ENCODE data around the gene SHB. TPM values are rescaled to one million over a fixed set of nuclear protein-coding genes. Genes with fewer than 3 reads are reported as not detected.
A peak's percentile ranks its signal among the peaks of the same experiment; 100 is the strongest.
"Not testable (repeated sequence)": the region's sequence is repeated elsewhere in the genome, so short reads cannot be mapped to it uniquely, and the experiment has no call there.

Gene SHB
- total RNA-seq, 1 experiment from 2014 or later = 10.1 TPM

DNA sequence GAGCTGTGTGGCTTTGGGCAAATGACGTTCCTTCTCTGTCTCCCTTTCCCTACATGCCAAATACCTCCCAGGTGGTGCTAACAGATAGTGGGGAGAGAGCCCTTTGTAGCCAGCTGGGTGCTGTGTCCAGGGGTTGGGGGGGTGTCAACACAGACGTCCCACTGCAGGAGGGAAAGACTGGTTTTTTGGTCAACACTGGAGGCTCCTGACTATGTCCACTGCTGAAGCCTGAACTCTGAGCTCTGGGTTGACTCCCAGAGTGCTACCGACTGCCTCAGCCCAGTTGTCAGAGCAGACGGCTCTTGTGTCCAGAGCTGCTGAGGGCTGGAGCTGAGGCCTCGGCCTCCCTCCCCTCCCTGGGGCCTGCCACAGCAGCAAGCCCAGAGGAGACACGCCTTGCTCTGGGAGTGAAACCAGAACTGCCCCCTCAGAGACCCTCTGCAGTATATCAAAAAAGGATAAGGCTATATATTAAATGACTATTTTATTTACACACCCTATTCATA lies 150.3 kb downstream of the SHB start:
- no peak for DNase-seq (ENCODE audit: low spot score)

DNA sequence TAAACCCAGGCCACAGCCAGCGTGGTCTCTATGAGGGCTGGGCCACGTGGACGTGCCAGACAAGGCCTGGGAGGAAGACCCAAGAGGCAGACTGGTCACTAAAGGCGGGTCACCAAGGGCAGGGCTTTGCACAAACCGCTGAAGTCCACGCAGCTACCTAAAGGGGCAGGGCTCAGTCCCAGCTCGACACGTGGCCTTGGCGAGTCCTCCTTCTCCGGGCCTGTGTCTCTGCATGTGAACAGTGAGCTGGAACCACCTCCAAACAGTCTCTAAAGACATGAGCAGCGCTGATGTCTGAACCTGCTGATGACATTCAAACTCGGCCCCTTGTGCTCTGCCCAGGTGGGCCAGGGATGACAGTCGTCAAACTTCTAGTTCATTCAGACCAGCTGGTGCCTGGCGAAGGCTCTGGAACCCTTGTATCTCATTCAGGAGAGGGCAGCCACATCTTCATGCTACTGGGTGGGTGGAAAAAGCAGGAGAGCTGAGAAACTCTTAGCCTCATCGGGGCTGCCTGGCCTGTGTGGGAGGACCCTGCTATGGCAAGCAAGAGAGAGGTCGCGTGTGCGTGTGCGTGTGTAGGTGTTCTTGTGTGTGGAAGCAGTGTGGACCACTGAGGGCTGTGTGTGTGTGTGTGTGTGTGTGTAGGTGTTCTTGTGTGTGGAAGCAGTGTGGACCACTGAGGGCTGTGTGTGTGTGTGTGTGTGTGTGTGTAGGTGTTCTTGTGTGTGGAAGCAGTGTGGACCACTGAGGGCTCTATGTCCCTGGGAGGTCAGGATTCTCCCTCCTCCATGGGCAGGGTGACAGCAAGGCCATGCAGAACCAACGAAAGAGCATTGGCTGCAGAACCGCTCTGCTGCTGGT lies 151.0 kb downstream of the SHB start:
- DNase-seq (ENCODE audit: low spot score) = no peak

DNA sequence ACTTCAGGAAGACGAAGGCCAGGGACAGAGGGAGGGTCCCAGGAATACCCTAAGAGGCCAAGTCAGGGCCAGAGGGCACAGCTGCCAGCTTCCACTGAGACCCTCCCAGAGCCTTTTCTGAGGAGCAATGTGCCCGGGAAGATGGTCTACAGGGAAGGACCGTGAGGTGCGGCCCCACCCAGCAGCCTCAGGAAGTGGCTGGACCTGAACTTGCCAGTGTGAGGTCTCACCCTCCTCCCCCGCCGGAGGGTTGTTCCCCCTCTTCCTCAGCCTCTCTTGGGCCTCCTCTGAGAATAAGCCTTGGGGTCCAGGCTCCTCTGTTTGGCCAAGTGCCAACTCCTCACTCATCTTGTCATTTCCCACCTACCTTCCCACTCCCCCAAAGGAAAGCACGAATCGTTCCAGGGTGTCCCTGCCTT lies 151.7 kb downstream of the SHB start:
- DNase-seq (ENCODE audit: low spot score) = no peak

DNA sequence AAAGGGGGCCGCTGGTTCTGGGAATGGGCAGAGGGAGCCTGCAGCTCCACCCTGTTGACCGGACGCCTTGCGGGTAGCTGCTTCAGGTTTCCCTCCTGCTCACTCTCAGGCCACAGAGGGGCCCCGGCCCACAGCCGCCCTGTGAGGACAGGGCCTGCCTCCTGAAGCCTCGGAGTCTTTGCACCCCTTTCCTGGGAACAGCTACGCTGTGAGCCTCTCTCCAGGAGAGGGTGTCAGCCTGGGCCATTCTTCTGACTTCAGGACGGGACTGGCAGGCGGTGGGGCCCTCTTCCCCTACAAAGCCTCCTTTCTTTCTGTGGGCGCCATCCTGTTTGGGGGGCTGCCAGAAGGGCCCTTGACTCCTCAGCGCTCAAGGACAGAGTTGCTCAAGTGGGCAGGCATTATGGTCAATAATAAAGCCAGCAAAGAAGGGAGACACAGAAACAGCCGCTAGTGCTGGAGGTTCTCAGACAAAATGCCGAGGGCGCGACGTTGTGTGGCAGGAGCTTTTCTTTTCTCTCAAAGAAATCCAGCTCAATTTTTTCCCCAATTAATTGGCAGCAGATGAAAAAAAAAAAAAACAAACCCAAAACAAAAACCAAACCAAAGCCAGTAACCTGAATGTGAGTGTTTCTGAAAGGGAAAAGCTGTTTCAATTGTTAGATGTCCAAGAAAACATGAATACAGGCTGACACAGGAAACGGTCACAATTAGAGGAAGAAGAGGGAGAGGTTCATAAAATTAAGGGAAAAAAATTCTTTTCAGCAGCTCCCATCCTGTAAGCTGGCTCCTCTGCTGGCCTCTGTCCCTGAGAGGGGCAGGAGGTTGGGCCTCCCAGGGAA lies 152.3 kb downstream of the SHB start:
- no peak for DNase-seq (ENCODE audit: low spot score)

DNA sequence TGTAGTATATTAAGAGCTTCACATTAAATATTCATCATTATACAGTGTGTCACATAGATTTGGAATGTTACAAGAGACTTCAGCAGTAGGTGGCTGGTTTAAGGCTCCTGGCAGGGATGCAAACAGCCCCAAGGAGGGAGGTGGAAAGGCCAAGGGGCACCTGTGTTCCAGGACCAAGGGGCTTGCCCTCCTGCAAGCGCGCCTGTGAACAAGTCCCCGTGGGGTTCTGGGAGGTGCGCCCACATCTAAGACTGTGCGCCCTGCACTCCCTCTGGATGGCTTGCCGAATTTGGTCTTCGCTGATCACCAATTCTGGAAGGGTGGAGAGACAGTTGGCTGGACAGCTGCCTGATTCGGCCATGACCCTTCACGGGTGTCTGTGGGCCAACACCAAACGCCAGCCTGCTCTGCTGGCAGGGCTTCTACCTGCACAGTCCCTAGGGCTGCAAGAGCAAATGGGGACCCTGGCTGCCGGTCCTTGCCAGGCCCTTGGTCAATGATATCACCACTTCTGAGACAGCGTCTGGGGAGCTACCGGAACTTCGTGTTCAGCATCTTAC lies 153.0 kb downstream of the SHB start:
- DNase-seq (ENCODE audit: low spot score) = no peak

DNA sequence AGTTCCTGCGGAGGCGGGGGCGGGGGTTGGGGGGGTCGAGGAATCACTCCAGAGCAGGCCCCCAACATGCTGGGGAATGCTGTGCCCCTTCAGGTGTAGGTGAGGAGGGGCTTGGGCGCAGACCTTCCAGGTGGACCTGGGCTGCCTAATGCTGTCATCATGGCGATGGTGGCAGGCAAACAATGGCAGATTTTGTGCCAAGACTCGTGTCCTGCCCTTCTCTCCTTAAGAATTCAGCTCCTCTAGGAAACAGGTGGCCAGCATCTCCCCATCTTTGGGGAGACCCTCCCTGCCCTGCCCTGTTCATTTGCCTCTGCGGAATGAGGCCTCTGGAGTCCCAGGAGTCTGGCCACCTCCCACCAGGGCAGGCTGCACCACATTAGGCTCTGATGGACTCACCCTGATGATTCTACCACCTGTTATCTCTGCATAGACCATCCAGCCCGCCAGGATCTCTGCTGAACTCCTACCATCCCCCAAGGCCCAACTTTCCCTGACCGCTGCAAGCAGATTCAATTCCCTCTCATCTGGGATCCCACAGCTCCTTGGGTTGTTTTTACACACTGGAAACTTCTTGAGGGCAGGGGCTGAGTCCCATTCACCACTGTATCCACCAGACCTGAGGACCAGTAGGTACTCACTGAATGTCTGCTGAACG lies 154.2 kb downstream of the SHB start:
- no peak for DNase-seq (ENCODE audit: low spot score)

DNA sequence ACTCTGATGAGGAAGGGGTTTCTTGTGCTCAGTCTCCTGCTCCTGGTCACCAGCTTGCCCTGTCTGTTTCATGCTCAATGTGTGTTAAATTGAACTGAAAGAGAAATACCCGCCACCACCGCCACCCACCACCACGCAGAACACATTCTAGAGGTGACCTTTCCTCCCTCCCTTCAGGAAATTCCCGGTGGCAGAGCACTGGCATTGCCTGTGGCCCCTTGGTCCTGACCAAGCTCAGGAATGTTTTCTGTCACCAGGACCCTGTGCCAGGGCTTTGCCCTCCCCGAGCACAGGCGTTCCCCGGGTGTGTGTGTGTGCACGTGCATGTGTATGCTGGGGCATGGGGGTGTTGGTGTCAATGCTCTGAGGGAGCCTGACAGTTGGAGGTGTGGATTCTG lies 154.9 kb downstream of the SHB start:
- DNase-seq (ENCODE audit: low spot score) = no peak

DNA sequence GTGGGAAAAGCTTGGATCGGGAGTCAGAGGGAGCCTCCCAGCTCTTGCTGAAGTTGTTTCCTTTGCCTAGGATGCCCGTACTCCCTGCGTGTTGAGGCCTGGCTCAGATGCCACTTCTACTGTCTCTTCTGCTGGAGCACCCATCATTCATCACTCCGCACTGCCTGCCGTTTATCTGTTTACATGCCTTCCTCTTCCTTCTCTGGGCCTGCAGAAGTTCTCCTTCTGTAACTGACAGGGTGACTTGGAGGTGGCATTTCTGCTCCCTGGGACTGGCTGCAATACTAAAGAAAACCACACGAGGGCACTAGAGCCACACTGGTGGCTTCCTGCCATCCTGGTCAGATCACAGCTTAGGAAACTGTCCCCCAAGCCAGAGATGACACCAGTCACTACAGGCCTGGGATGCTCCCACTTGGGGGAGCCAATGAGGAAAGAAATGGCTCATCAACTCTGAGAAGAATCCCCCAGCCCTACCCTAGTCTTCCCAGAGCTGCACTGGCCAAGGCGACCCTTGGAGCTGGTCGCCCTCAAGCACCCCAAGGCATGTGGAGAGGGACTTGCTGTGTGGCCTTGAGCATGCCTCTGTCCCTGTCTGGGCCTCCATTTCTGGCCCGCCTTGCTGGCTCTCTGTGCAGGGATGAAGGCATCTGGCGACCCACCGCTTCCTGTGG lies 155.4 kb downstream of the SHB start:
- peak; percentile 80 for DNase-seq (ENCODE audit: low spot score)

DNA sequence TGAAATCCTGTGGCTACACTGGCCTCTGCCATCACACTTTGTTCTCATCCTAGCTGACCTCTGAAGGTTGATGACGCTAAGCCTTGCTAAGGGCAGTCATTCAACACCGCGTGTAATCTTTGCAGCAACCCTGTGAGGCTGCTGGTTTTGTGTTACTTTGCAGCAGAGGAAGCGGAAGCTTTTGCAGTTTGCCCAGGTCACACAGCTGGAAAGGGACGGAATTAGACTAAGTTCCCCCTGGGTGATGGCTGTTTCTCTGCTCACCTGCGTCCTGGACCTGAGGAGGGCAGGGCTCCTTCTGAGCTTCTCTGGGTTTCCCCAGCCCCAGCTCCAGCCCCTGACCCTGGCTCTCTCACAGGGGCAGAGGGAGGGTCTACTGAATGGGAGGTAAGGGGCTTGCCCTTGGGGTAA lies 157.8 kb downstream of the SHB start:
- no peak for DNase-seq (ENCODE audit: low spot score)

DNA sequence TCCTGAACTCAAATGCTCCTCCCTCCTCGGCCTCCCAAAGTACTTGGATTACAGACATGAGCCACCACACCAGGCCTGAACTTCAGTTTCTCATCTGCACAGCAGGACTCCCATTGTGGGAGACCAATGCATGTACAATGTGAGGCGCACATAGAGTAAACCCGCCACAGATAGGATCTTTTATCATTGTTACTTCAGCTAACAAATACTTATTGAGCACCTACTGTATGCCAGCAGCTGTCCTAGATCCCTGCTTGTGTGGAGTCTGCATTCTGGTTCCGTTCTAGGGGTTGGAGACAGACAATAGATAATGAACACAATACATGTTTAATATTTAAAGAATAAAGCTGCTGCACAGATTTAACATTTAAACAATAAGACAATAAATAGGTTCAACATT lies 158.8 kb downstream of the SHB start:
- DNase-seq (ENCODE audit: low spot score) = no peak

DNA sequence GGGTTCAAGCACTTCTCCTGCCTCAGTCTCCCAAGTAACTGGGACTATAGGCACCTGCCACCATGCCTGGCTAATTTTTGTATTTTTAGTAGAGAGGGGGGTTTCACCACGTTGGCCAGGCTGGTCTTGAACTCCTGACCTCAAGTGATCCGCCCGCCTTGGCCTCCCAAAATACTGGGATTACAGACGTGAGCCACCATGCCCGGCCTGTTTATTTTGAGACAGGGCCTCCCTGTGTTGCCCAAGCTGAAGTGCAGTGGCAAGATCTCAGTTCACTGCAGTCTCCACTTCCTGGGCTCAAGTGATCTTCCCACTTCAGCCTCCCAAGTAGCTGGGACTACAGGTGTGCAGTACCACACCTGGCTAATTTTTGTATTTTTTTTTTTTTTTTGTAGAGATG lies 159.2 kb downstream of the SHB start:
- not testable (repeated sequence) for DNase-seq (ENCODE audit: low spot score)

DNA sequence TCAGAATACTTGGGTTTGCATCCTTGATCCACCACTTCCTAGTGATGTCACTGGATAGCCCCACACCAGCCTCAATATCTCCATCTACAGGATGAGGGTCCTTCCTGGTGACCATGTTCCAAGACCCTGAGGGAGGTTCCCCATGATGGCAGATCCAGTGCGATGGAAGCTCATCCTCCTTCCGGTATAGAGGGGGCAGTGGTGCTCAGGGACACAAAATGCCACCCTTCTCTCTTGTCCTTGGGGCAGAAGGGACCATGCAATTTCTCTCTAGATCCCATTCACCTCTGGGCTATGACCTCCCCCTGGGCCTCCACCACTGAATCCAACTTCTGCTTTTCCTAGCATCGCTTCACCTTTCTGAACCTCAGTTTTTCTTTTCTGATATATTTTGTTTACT lies 159.7 kb downstream of the SHB start:
- no peak for DNase-seq (ENCODE audit: low spot score)

DNA sequence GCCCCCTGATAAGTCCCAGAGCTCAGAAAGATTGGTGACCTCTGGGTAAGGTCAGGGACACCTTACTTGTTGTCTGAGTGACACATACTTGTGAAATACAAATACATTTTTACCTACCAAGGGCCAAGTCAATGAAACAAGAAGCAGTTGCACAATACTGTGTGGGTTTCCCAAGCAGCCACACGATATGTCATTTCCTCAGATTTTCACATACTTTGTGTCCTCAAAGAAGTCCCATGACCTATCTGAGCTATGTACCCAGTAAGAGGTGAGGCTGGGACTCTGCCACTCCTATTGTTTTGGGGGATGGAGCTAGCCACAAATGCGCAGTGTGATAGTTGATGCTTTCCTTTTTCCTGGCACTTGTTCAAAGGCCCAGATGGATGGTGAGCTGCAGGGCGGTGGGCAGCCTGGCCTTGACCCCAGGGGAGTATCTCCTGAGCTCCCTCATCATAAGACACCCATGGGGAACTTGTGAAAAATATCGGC lies 160.3 kb downstream of the SHB start:
- peak; percentile 48 for DNase-seq (ENCODE audit: low spot score)

DNA sequence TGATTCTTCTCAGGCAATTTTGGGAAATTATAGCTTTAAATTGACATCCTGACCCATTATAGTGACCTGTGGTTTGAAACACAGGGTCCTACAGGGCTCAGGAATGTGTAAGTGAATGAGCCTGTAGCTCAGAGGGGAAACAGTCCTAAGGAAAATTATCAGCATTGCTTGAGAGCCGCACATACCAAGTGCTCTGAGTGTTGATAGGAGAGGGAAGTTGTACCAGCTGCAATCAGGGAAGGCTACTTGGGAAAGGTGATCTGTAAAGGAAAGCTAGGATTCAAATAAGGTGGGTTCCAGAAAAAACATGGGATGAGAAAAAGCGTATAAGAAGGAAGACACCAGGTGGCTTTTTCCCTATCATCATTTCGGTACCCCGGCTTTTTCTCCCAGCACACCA lies 160.7 kb downstream of the SHB start:
- DNase-seq (ENCODE audit: low spot score) = no peak

DNA sequence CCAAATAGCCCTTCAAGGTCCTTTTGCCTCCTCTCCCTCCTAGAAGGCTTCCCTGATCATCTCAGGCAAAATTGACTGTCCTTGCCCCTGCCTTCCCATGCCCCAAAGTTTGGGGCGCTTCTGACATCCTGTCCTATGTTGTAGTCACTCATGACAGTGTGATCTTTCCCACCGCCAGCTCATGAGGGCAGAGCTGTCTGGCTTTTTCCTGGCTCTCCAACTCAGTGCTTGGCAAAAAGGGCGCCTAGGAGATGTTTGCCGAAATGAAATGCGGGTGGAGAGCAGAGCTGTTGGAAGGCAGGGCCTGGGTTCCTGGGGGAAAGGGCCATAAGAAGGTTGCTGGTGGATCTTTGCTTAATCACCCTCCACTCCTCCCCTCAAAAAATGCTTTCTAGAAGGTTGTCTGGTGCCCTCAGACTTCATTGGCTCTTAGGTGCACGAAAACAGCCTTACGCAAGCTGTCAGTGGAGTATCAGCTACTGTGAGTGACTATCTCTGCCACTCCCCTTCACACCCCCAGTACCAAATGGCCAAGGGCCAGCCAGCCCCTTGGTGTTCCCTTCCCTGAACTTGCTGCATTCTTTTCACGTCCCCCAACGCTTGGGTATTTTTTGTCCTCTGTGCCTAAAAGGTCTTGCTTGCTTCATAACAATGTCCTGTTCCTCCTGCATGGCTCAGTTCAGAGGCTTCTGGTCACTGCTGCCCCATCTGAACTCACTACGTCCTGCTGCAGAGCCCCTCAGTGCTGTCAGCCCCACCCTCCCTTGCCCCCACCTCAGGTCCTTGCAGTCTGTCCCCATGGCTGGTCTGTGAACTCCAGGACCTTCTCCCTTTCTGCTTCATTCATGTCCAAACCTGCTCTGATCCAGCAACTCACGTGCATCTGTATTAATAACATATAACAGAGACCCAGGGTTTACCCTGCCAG lies 162.5 kb downstream of the SHB start:
- no peak for DNase-seq (ENCODE audit: low spot score)

DNA sequence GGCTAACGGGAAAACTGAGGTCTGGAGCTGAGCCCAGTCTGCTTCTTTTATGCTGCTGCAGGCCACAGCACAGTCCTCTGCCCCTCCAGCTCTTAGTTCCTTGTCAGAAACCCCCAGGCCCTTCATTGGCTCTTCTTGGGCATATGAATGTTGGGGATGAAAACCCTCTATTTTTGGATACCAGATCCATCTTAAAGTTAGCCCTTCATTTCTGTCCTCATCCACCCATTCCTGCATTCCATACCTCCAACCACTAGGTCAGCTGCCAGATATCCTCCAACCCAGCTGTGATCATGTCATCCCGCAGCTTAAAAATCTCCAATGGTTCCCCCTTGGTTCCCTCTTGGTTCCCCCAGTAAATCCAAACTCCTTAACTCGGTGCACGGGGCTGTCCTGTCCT lies 163.3 kb downstream of the SHB start:
- no peak for DNase-seq (ENCODE audit: low spot score)

DNA sequence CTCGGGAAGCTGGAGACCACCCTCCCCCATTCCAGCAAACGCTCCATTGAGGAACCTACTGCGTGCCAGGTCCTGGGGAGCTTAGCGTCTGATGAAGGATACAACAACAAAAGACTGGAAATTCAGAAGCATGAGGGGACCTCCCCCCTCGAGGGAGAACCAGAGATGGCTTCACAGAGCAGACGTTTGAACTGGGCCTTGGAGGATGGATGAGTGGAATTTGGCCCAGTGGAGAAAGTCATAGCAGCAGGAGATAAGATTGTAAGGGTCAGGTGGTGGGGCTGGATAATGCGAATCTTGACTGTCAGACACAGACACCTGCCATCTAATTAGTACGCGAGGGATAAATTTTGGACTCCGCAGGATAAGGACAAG lies 163.9 kb downstream of the SHB start:
- DNase-seq (ENCODE audit: low spot score) = no peak

DNA sequence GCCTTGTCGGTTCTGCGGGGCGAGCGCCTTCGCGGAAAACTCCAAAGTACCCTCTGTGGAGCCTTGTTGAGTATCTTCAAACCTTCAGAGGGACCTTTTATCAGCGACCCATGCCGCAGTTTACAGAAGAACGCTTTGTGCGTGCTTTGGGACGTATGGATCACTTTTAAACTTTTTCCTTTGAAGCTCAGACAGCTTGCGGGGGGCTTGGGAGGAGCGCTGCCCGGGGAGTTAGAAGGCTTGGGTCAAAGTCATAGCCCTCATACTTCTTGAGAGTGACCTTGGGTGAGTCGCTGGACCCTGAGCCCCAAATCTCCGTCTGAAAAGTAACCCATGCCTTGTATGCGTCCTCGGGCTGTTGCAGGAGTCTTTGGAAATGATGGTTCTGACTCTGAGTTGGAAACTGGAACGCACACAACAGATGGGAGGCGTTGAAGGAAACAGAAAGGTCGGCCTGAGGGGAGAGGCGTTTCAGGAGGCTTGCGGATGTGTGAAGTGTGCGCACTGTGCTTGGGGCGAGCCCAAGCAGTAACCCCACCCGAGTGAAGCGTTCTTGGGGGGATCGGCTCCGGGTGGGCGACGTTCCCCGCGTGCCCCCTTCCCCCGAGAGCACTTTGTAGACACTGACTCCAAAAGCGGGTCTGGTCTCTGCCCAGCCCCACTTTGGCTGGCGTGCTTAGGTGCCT lies 164.4 kb downstream of the SHB start:
- no peak for DNase-seq (ENCODE audit: low spot score)

DNA sequence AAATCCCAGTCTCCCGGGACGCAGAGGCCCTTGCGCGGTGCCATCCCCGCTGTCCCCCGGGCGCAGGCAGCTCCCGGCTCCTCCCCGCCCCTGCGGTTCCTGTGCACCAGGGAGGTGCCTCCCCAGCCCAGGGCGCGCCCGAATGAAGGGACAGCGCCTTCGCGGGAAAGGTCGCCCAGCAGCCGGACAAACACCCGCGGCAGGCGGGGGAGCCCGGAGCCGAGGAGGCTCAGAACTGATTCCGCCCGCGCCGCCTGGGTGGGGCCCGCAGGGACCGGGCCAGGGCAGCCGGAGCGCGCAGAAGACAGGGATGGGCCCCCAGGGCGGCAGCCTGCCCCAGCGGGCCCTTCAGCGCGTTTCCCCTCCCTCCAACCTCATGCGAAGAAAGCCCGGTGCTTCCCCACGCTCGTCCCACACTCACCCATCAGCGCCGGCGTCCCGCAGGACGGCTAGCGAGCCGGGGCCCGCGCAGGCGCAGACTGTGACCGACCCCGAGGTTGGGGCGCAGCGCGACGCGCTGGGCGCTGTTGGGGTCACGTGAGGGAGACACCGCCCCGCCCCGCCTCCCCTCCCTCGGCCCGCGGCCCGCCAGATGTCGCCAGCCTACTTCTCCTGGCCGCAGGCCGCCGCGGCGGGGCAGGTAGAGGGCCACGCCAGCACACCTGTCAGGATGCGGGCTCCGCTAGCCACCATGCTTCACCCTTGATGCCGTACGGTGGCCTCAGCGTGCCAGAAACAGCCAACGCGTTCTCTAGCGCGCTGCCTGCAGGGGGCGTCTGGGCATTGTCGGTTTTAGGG lies 165.2 kb downstream of the SHB start, which contains the start of gene SLC25A51:
Gene SLC25A51, minus strand, starts transcription at position 481 of the 798 bp plus-strand sequence. CDS start 15,577 bp downstream, outside the sequence.
- peak; percentile 86 for DNase-seq (ENCODE audit: low spot score)
